22Rv1 (cell line): ENCODE data around the gene CNIH2.

Experiments used
- CTCF ChIP-seq: fragments of 450-650 bp; IDR thresholded peaks from 2 replicates; pipeline ENCODE4 v1.5.1; 2017; ENCODE audit warnings: mild to moderate bottlenecking
- ZFX ChIP-seq: fragments of 450-650 bp; IDR thresholded peaks from 2 replicates; pipeline ENCODE4 v1.6.1; 2017; ENCODE audit warnings: antibody characterized with exemption, borderline replicate concordance

GRCh38 chr11:66264383-66264782 is 13.6 kb upstream of the CNIH2 start:
- TF ChIP-seq CTCF (no peak), ZFX (no peak)
